ENCODE measurements around the gene KIAA1614.

Gene KIAA1614

DNA sequence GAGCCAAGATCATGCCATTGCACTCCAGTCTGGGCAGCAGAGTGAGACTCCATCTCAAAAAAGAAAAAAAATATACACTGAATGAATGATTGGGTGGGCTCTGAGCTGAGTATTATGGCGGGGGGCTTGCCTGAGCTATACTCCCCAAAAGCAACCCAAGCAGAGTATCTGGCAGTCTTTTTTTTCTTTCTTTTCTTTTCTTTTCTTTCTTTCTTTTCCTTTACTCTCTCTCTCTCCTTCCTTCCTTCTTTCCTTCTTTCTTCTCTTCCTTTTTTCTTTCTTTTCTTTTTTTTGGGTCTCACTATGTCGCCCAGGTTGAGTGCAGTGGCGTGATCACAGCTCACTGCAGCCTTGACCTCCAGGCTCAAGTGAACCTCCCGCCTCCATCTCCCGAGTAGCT lies 27.7 kb downstream of the KIAA1614 start:
- peaks cover 31% of the 10 kb centered on the region for H3K4me1 ChIP-seq (ENCODE audit: insufficient read depth, low read length)
- no peaks in the 10 kb centered on the region for H3K9me3 ChIP-seq (ENCODE audit: insufficient read depth, low read length, severe bottlenecking)
- H3K79me2 ChIP-seq (ENCODE audit: insufficient read depth, low read length) = no peaks in the 10 kb centered on the region
- H2AFZ ChIP-seq (ENCODE audit: low read depth, low read length) = no peak overlapping the region
- TF ChIP-seq, protein P1, sequence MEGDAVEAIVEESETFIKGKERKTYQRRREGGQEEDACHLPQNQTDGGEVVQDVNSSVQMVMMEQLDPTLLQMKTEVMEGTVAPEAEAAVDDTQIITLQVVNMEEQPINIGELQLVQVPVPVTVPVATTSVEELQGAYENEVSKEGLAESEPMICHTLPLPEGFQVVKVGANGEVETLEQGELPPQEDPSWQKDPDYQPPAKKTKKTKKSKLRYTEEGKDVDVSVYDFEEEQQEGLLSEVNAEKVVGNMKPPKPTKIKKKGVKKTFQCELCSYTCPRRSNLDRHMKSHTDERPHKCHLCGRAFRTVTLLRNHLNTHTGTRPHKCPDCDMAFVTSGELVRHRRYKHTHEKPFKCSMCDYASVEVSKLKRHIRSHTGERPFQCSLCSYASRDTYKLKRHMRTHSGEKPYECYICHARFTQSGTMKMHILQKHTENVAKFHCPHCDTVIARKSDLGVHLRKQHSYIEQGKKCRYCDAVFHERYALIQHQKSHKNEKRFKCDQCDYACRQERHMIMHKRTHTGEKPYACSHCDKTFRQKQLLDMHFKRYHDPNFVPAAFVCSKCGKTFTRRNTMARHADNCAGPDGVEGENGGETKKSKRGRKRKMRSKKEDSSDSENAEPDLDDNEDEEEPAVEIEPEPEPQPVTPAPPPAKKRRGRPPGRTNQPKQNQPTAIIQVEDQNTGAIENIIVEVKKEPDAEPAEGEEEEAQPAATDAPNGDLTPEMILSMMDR (IDR thresholded peaks at IDR 0.05; ENCODE audit: borderline replicate concordance, extremely low read depth, low read length, poor library complexity, severe bottlenecking) = no peak
- TF ChIP-seq EZH2 (IDR thresholded peaks at IDR 0.05; ENCODE audit: borderline replicate concordance, low read depth, low read length, severe bottlenecking) = no peak
- no peak overlapping the region for H3K9ac ChIP-seq (ENCODE audit: low read depth, low read length)
- H3K27ac ChIP-seq (ENCODE audit: low read length) = no peak overlapping the region
- peaks cover 4% of the 10 kb centered on the region; the same call in 1 of the 2 replicates for H3K36me3 ChIP-seq (ENCODE audit: insufficient read depth, low read length)
- H4K20me1 ChIP-seq (ENCODE audit: insufficient read depth, low read length) = no peaks in the 10 kb centered on the region
- H3K27me3 ChIP-seq (ENCODE audit: insufficient read depth, low read length, poor library complexity) = no peaks in the 10 kb centered on the region
- no peak overlapping the region for H3K4me2 ChIP-seq (ENCODE audit: insufficient read depth, low read length)
- no peak overlapping the region for H3K4me3 ChIP-seq (ENCODE audit: low read depth in 1 of 2, low read length in 2 of 2)
- DNase-seq (no peak), ATAC-seq (ENCODE audit: insufficient read depth, low read depth) (no peak)

DNA sequence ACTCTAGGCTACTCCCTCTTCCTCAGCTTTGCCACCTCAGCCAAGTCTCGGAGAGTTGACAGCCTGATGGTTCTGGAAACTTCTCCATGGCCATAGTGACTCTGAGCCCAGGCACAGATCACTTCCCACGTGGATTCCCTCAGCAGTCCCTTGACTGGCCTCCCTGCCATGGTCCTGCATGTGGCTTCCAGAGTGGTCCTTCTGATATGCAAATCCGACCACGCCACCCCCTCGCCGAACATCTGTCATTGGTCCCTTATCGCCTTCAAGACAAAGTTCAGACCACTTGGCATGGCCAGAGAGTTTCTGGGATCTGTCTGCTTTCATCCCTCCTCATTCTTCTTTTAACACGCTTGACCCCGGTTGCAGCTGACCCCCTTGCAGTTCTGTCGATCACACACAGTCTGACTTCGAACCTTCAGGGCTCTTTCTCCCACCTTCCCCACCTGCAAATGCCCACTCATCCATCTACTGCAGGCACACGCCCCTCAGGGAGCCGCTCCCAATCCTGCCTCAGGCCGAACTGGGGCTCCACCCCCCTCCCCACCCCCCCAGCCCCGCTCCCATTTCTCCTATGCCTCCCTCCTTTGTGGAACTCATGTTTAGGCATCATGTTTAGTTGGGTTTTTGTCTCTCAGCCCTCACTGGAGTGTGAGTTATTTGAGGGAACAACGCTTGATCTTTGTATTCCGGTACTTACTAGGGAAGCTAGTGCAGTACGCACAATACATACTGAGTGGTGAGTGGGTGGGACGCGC lies 29.0 kb downstream of the KIAA1614 start:
- Histone ChIP-seq H3K4me1 (ENCODE audit: insufficient read depth, low read length) (peaks cover 42% of the 10 kb centered on the region), H3K9ac (ENCODE audit: low read depth, low read length) (no peak overlapping the region), H3K4me2 (ENCODE audit: insufficient read depth, low read length) (no peak overlapping the region), H3K27me3 (ENCODE audit: insufficient read depth, low read length, poor library complexity) (no peaks in the 10 kb centered on the region), H3K9me3 (ENCODE audit: insufficient read depth, low read length, severe bottlenecking) (no peaks in the 10 kb centered on the region), H3K27ac (ENCODE audit: low read length) (no peak overlapping the region; the same call in 1 of the 2 replicates), H3K79me2 (ENCODE audit: insufficient read depth, low read length) (no peaks in the 10 kb centered on the region), H4K20me1 (ENCODE audit: insufficient read depth, low read length) (no peaks in the 10 kb centered on the region), H2AFZ (ENCODE audit: low read depth, low read length) (no peak overlapping the region), H3K36me3 (ENCODE audit: insufficient read depth, low read length) (peaks cover 4% of the 10 kb centered on the region; the same call in 1 of the 2 replicates), H3K4me3 (ENCODE audit: low read depth in 1 of 2, low read length in 2 of 2) (no peak overlapping the region)
- ATAC-seq (ENCODE audit: insufficient read depth, low read depth) = no peak
- TF ChIP-seq, protein P1 (IDR thresholded peaks at IDR 0.05; ENCODE audit: borderline replicate concordance, extremely low read depth, low read length, poor library complexity, severe bottlenecking) = no peak
- no peak for DNase-seq

DNA sequence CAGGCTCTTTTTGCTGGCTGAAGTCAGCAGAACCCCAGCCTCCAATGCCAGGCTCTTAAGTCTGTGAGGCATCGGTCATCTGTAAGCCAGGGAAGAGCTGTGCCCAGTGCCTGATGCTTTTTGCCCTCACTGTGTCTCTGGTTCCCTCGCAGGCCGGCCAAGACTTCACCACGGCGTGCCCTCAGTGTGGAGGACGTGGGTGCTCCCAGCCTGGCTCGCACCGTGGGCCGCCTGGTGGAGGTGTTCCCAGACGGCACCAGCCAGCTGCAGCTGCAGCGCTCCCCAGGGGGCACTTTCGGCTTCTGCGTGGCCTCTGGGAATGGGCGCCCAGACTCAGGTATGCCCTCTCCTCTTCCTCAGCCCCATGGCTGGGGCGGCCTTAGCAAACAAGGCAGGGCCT lies 32.5 kb downstream of the KIAA1614 start:
- Histone ChIP-seq H3K4me2 (ENCODE audit: insufficient read depth, low read length) (peak overlapping the region; percentile 54), H3K27me3 (ENCODE audit: insufficient read depth, low read length, poor library complexity) (no peaks in the 10 kb centered on the region), H3K9me3 (ENCODE audit: insufficient read depth, low read length, severe bottlenecking) (no peaks in the 10 kb centered on the region), H2AFZ (ENCODE audit: low read depth, low read length) (peak overlapping the region; percentile 54; the same call in 1 of the 2 replicates), H3K4me1 (ENCODE audit: insufficient read depth, low read length) (peaks cover 63% of the 10 kb centered on the region), H3K79me2 (ENCODE audit: insufficient read depth, low read length) (peaks cover 2% of the 10 kb centered on the region; the same call in 1 of the 2 replicates), H3K36me3 (ENCODE audit: insufficient read depth, low read length) (peaks cover 15% of the 10 kb centered on the region), H3K27ac (ENCODE audit: low read length) (peak overlapping the region; percentile 96), H4K20me1 (ENCODE audit: insufficient read depth, low read length) (no peaks in the 10 kb centered on the region), H3K9ac (ENCODE audit: low read depth, low read length) (peak overlapping the region; percentile 66), H3K4me3 (ENCODE audit: low read depth in 1 of 2, low read length in 2 of 2) (peak overlapping the region in 1 of 2 experiments; percentile 35; a peak in 1 of 4 replicates)
- peak; percentile 28 for ATAC-seq (ENCODE audit: insufficient read depth, low read depth)
- TF ChIP-seq, protein P1 (IDR thresholded peaks at IDR 0.05; ENCODE audit: borderline replicate concordance, extremely low read depth, low read length, poor library complexity, severe bottlenecking) = peak; percentile 58
- TF ChIP-seq EZH2 (IDR thresholded peaks at IDR 0.05; ENCODE audit: borderline replicate concordance, low read depth, low read length, severe bottlenecking) = no peak
- peak; percentile 79 for DNase-seq
